ENCODE measurements around the gene PIK3C3. TPM values are rescaled to one million over a fixed set of nuclear protein-coding genes. Genes with fewer than 3 reads are reported as not detected.

Gene PIK3C3
- total RNA-seq, 1 experiment from 2014 or later, result 23.9 TPM

GRCh38 chr18:41936471-41937134 lies 18.4 kb upstream of the PIK3C3 start:
- no TSS peak for BruUV-seq (replicated peaks)
- ChIA-PET CTCF (no interaction called here), POLR2A (no interaction called here)

GRCh38 chr18:41938445-41938844 lies 16.6 kb upstream of the PIK3C3 start:
- ChIA-PET CTCF (no interaction called here), POLR2A (no interaction called here)
- no peaks in the 10 kb centered on the region for H3K4me1 ChIP-seq (ENCODE audit: control insufficient read depth, insufficient read depth, low read length)
- BruUV-seq (replicated peaks), result no TSS peak
- intact Hi-C loops (cut with micrococcal nuclease; ENCODE audit: unreplicated experiment) (no loop called here), in situ Hi-C loops (cut with HindIII; ENCODE audit: low pct_unique_long_range_greater_than_20kb, low sequenced_read_pairs) (no loop called here)
- no peaks in the 10 kb centered on the region for H3K27me3 ChIP-seq (ENCODE audit: control insufficient read depth, insufficient read depth, low read length)
- ATAC-seq (no peak), DNase-seq (ENCODE audit: low read depth, low spot score) (no peak)
- no peak overlapping the region for H3K4me3 ChIP-seq (ENCODE audit: low read depth in 2 of 2, low read length in 2 of 2)
- TF ChIP-seq SIN3A (IDR thresholded peaks at IDR 0.05; ENCODE audit: borderline replicate concordance, insufficient read depth, low read depth, low read length) (no peak), POLR2AphosphoS5 (IDR thresholded peaks at IDR 0.05; ENCODE audit: low read depth, low read length) (no peak), REST (IDR thresholded peaks at IDR 0.05; ENCODE audit: insufficient read depth in 1 of 2, low read depth in 2 of 2, low read length in 1 of 2) (no peak), CTCF (IDR thresholded peaks at IDR 0.05) (no peak), TCF7L2 (IDR thresholded peaks at IDR 0.05; ENCODE audit: low read depth, low read length) (no peak)
- H3K36me3 ChIP-seq (ENCODE audit: control insufficient read depth, insufficient read depth, low read length), result no peaks in the 10 kb centered on the region
- no peaks in the 10 kb centered on the region for H3K9me3 ChIP-seq (ENCODE audit: control insufficient read depth, insufficient read depth, low read depth, low read length)
- H3K27ac ChIP-seq (ENCODE audit: low read length), result no peak overlapping the region

More at GRCh38 chr18:41936471-41937134, 18.4 kb upstream of the PIK3C3 start:
- intact Hi-C loops (cut with micrococcal nuclease; ENCODE audit: unreplicated experiment), result no loop called here
- H3K27me3 ChIP-seq (ENCODE audit: control insufficient read depth, insufficient read depth, low read length), result no peaks in the 10 kb centered on the region
- in situ Hi-C loops (cut with HindIII; ENCODE audit: low pct_unique_long_range_greater_than_20kb, low sequenced_read_pairs), result no loop called here
- no peaks in the 10 kb centered on the region for H3K36me3 ChIP-seq (ENCODE audit: control insufficient read depth, insufficient read depth, low read length)
- no peak overlapping the region for H3K27ac ChIP-seq (ENCODE audit: low read length)
- DNase-seq (ENCODE audit: low read depth, low spot score), result no peak
- no peak for ATAC-seq
- H3K4me3 ChIP-seq (ENCODE audit: low read depth in 2 of 2, low read length in 2 of 2), result no peak overlapping the region
- H3K9me3 ChIP-seq (ENCODE audit: control insufficient read depth, insufficient read depth, low read depth, low read length), result no peaks in the 10 kb centered on the region
- H3K4me1 ChIP-seq (ENCODE audit: control insufficient read depth, insufficient read depth, low read length), result no peaks in the 10 kb centered on the region
- TF ChIP-seq REST (IDR thresholded peaks at IDR 0.05; ENCODE audit: insufficient read depth in 1 of 2, low read depth in 2 of 2, low read length in 1 of 2), result no peak
- no peak for TF ChIP-seq SIN3A (IDR thresholded peaks at IDR 0.05; ENCODE audit: borderline replicate concordance, insufficient read depth, low read depth, low read length)
- no peak for TF ChIP-seq TCF7L2 (IDR thresholded peaks at IDR 0.05; ENCODE audit: low read depth, low read length)
- no peak for TF ChIP-seq POLR2AphosphoS5 (IDR thresholded peaks at IDR 0.05; ENCODE audit: low read depth, low read length)
- no peak for TF ChIP-seq CTCF (IDR thresholded peaks at IDR 0.05)

Data from Panc1 (cell line).